NOMO-1 (cell line): ENCODE measurements around the gene ESR1.
"Not testable (repeated sequence)": the region's sequence is repeated elsewhere in the genome, so short reads cannot be mapped to it uniquely, and the experiment has no call there.

Source experiments
- DNase-seq, 2 experiments: peaks; one replicate each; lab custom pipeline; 2025; ENCODE audit not compliant: unreplicated experiment in 2 of 2; lab: John Stamatoyannopoulos, UW

The ESR1 gene

GRCh38 chr6:152049502-152049901, 242.0 kb downstream of the ESR1 start:
- DNase-seq, result no peak

GRCh38 chr6:152050451-152051195, 243.1 kb downstream of the ESR1 start:
- DNase-seq, result no peak

- no peak for DNase-seq
These were observed 244.6 kb downstream of the ESR1 start for GRCh38 chr6:152052061-152052460.

- no peak for DNase-seq
These were observed 245.8 kb downstream of the ESR1 start for GRCh38 chr6:152053332-152053731.

- DNase-seq, result no peak
These were observed 247.0 kb downstream of the ESR1 start for GRCh38 chr6:152054441-152054840.

GRCh38 chr6:152055517-152055916, 248.0 kb downstream of the ESR1 start:
- no peak for DNase-seq

GRCh38 chr6:152057832-152058498, 250.5 kb downstream of the ESR1 start:
- no peak for DNase-seq

- no peak for DNase-seq
These were observed 252.4 kb downstream of the ESR1 start for GRCh38 chr6:152059909-152060308.

- DNase-seq, result no peak
These were observed 255.0 kb downstream of the ESR1 start for GRCh38 chr6:152062476-152062875.

- no peak for DNase-seq
These were observed 255.9 kb downstream of the ESR1 start for GRCh38 chr6:152063170-152063921.

GRCh38 chr6:152068622-152069261, 261.3 kb downstream of the ESR1 start:
- no peak for DNase-seq

- DNase-seq, result no peak
These were observed 263.1 kb downstream of the ESR1 start for GRCh38 chr6:152070556-152070955.

GRCh38 chr6:152071318-152071717, 263.8 kb downstream of the ESR1 start:
- DNase-seq, result no peak

- no peak for DNase-seq
These were observed 264.4 kb downstream of the ESR1 start for GRCh38 chr6:152071843-152072242.

- not testable (repeated sequence) for DNase-seq
These were observed 268.8 kb downstream of the ESR1 start for GRCh38 chr6:152076242-152076641.

- DNase-seq, result no peak
These were observed 270.5 kb downstream of the ESR1 start for GRCh38 chr6:152078001-152078400.

- DNase-seq, result no peak
These were observed 271.3 kb downstream of the ESR1 start for GRCh38 chr6:152078804-152079203.

GRCh38 chr6:152085451-152085921, 278.0 kb downstream of the ESR1 start:
- no peak for DNase-seq

GRCh38 chr6:152086223-152086873, 278.9 kb downstream of the ESR1 start:
- DNase-seq, result no peak

GRCh38 chr6:152087096-152087495, 279.6 kb downstream of the ESR1 start:
- DNase-seq, result no peak

- no peak for DNase-seq
These were observed 280.2 kb downstream of the ESR1 start for GRCh38 chr6:152087701-152088100.
